Ishikawa (cell line): Measurements from ENCODE around the gene CTNNA3.
A peak's percentile ranks its signal among the peaks of the same experiment; 100 is the strongest.

Experiments
- CEBPB ChIP-seq: IDR thresholded peaks from 2 replicates; pipeline ENCODE4 v1.6.1; 2012
- CREB1 ChIP-seq: IDR thresholded peaks from 2 replicates; pipeline ENCODE4 v1.6.1; 2012; ENCODE audit warnings: low read depth
- EGR1 ChIP-seq: IDR thresholded peaks from 2 replicates; pipeline ENCODE4 v1.6.1; 2012
- EP300 ChIP-seq: IDR thresholded peaks from 2 replicates; pipeline ENCODE4 v1.6.1; 2012; ENCODE audit warnings: borderline replicate concordance
- FOXM1 ChIP-seq: IDR thresholded peaks from 2 replicates; pipeline ENCODE4 v1.6.1; 2012; ENCODE audit warnings: low read depth, borderline replicate concordance
- NFIC ChIP-seq: IDR thresholded peaks from 2 replicates; pipeline ENCODE4 v1.6.1; 2012
- RAD21 ChIP-seq: IDR thresholded peaks from 2 replicates; pipeline ENCODE4 v1.6.1; 2012; ENCODE audit warnings: low read depth
- TAF1 ChIP-seq: IDR thresholded peaks from 2 replicates; pipeline ENCODE4 v1.6.1; 2012; ENCODE audit warnings: low read depth, mild to moderate bottlenecking
- TCF12 ChIP-seq: IDR thresholded peaks from 2 replicates; pipeline ENCODE4 v1.6.1; 2012; ENCODE audit warnings: low read depth
- TEAD4 ChIP-seq: IDR thresholded peaks from 2 replicates; pipeline ENCODE4 v1.6.1; 2012
- YY1 ChIP-seq: IDR thresholded peaks from 2 replicates; pipeline ENCODE4 v1.6.1; 2012; ENCODE audit warnings: low read depth
- ZBTB7A ChIP-seq: IDR thresholded peaks from 2 replicates; pipeline ENCODE4 v1.6.1; 2012; ENCODE audit warnings: low read depth
- TF ChIP-seq, protein P1 (sequence below): IDR thresholded peaks from 2 replicates; pipeline ENCODE4 v1.6.1; 2012
- TF ChIP-seq, protein P2 (sequence below): IDR thresholded peaks from 2 replicates; pipeline ENCODE4 v1.6.1; 2012; ENCODE audit warnings: low read depth, mild to moderate bottlenecking
- TF ChIP-seq, protein P3 (sequence below): IDR thresholded peaks from 2 replicates; pipeline ENCODE4 v1.6.1; 2012

The CTNNA3 gene

DNA sequence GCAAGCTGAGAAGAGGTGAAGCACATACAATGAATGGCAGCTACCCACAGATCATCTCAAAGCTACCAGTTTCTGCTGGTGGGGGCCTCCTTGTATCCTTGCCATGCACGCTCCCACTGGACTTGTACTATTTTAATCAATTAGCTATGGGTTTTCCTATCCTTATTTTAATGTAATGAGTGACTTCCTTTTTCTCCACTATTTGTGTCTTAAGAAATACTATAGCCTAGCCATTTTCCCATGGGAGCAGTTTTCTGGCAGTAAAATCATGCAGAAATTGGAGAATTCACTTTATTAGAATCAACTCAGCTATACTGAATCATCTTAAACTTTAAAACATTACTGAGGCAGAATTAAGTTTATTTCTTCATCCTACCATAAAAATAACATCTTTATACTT lies 73.5 kb downstream of the CTNNA3 start:
- TF ChIP-seq ZBTB7A = no peak
- TF ChIP-seq EP300 = no peak
- no peak for TF ChIP-seq NFIC
- TF ChIP-seq CEBPB = no peak
- no peak for TF ChIP-seq FOXM1
- no peak for TF ChIP-seq RAD21
- no peak for TF ChIP-seq TCF12
- TF ChIP-seq, protein P1, sequence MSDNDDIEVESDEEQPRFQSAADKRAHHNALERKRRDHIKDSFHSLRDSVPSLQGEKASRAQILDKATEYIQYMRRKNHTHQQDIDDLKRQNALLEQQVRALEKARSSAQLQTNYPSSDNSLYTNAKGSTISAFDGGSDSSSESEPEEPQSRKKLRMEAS = no peak
- TF ChIP-seq, protein P2, sequence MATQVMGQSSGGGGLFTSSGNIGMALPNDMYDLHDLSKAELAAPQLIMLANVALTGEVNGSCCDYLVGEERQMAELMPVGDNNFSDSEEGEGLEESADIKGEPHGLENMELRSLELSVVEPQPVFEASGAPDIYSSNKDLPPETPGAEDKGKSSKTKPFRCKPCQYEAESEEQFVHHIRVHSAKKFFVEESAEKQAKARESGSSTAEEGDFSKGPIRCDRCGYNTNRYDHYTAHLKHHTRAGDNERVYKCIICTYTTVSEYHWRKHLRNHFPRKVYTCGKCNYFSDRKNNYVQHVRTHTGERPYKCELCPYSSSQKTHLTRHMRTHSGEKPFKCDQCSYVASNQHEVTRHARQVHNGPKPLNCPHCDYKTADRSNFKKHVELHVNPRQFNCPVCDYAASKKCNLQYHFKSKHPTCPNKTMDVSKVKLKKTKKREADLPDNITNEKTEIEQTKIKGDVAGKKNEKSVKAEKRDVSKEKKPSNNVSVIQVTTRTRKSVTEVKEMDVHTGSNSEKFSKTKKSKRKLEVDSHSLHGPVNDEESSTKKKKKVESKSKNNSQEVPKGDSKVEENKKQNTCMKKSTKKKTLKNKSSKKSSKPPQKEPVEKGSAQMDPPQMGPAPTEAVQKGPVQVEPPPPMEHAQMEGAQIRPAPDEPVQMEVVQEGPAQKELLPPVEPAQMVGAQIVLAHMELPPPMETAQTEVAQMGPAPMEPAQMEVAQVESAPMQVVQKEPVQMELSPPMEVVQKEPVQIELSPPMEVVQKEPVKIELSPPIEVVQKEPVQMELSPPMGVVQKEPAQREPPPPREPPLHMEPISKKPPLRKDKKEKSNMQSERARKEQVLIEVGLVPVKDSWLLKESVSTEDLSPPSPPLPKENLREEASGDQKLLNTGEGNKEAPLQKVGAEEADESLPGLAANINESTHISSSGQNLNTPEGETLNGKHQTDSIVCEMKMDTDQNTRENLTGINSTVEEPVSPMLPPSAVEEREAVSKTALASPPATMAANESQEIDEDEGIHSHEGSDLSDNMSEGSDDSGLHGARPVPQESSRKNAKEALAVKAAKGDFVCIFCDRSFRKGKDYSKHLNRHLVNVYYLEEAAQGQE = no peak
- TF ChIP-seq EGR1 = no peak
- no peak for TF ChIP-seq TEAD4

DNA sequence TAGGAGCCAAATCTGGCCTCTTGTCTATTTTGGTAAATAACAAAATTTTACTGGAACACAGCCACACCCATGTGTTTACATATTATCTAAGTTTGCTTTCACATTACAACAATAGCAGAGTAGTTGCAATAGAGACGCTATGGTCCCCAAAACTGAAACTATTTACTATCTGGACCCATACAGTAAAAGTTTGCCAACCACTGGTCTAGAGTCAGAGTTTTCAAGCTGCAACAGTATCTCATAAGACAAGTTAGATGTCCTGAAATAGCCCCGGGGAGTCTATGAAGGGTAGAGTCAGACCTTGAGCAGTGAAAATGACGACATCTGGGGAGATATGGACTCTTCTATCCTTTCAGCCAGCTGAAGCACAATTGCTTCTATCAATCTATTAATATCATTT lies 74.2 kb downstream of the CTNNA3 start:
- TF ChIP-seq TAF1 (no peak), YY1 (no peak), RAD21 (no peak), EGR1 (no peak), TCF12 (no peak), CEBPB (no peak), CREB1 (no peak), TEAD4 (no peak)
- TF ChIP-seq, protein P1 = no peak

DNA sequence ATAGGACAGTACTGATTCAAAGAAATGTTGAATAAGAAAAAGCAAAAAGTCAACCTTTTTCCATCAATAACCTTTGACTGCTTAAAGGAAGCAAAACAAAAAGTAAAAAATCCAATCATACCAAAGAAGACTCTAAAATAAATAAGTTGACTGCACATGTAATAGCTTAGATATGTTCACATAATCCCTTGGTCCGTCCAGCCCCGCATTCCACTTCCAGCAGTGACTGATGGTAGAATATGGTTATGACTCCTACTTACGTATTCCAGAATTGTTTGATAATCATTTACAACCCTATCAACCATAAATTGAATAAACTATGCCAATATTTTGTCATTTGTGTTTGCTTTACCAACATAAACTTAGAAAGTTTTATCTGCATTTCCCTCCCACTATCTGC lies 77.9 kb downstream of the CTNNA3 start:
- no peak for TF ChIP-seq CEBPB

DNA sequence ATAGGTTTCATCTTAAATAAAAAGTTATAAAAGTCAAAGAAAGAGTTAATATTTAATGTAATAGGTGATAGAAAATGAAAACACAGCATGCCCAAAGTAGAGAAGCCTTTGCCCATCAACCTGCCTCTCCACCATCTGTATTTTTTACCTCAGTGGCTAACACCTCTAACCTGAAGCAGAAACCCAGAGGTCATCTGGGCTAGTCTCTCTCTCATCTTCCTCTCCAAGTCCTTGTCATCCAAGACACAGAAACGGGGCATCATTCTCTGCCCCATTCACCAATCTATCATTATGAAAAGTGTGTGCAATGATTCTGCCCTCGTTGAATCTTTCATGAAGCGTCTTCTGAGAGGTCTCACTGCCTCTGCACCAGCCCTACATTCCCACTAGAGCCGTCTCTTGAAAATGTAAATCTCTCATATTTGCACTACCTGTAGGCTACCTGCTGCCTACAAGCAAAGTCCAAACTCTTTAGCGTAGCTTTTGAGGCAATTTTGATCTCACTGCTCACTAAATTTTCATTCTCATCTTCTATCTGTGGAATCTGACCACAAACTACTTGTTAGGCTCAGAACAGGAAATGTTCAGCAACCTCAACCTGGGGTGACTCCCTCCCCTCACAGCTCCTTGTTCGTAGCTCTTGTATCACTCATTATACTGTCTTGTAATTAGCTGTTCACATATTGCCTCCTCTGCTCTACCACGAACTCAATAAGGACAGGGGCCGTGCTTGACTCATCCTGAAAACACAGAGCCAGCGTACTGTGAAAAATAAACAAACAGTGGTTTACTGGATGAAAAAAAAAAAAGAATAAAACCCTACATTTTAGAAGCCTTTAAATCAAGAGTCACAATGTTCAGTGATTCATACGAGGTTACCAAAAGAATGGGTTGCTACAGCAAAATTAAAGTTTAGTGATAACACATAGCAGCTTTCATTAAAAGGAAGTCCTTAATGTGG lies 83.1 kb downstream of the CTNNA3 start:
- TF ChIP-seq CEBPB (no peak), EGR1 (no peak), TCF12 (no peak)

DNA sequence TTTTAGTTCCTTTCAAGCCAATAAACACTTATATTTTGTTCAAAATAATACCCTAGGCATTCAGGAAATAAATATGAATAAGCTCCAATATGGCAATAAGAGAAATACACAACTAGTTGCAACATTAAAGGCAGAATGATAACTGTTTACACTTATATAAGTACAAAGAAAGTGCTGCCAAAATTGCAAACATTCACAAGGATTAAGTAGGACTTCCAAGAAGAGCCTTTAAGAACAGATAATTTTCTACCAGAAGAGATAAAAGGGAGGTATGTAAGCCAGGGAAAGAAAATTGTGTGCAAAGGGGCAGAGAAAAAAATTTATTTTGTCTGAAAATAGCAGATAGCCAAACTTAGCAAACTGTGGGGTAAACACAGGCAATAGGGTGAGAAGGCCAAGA lies 83.8 kb downstream of the CTNNA3 start:
- no peak for TF ChIP-seq CEBPB
- no peak for TF ChIP-seq NFIC
- TF ChIP-seq, protein P1 = no peak
- no peak for TF ChIP-seq TCF12
- TF ChIP-seq EGR1 = no peak
- TF ChIP-seq FOXM1 = no peak
- TF ChIP-seq CREB1 = no peak
- no peak for TF ChIP-seq TEAD4
- TF ChIP-seq EP300 = no peak

DNA sequence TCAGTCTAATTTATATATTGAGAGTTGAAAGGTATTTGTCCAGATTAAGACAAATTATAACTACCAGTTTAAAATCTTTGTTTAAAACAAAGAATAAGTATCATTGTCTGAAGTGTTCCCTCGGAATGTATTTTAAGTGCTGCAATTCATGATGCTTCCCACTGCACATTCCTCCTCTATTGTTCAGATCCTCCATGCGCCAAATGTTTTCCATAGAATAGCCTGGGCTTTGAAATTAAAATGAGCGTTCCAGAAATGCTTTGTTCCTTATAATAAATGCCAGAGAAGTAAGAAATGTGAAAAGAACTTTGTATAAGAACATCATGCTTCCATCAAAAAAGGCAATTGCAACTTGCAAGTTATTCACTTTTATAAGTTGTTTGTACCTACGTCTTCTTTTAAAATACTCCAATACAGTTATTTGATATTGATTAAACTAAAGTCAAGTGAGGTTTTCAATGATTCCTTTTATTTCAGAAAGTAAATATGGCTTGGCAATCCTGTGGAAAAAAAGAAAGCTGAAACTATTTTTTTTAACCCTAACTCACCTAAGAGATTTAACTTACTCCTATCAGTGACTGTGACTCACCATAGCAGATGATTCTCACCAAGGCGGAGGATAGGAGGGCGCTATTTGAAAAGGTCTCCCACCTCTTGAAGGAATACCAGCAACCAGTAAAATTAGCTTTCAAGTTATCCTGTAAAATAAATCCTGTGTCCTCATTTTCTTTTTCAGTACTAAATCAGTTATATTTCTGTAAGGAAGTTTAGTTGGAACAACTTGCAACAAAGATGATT lies 85.8 kb downstream of the CTNNA3 start:
- TF ChIP-seq TEAD4 (peak; percentile 96), FOXM1 (peak; percentile 91), RAD21 (no peak), CREB1 (no peak), ZBTB7A (no peak), CEBPB (peak; percentile 36), TAF1 (no peak), YY1 (no peak), EGR1 (no peak), TCF12 (peak; percentile 85), EP300 (peak; percentile 94), NFIC (peak; percentile 77)
- TF ChIP-seq, protein P2 = no peak
- TF ChIP-seq, protein P1 = no peak
- TF ChIP-seq, protein P3, sequence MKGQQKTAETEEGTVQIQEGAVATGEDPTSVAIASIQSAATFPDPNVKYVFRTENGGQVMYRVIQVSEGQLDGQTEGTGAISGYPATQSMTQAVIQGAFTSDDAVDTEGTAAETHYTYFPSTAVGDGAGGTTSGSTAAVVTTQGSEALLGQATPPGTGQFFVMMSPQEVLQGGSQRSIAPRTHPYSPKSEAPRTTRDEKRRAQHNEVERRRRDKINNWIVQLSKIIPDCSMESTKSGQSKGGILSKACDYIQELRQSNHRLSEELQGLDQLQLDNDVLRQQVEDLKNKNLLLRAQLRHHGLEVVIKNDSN = no peak
